K562 (cell line): ENCODE results near the gene ATL2. TPM values are rescaled to one million over a fixed set of nuclear protein-coding genes. Genes with fewer than 3 reads are reported as not detected.

Experiments used
- ATAC-seq: fragments of 200-7000 bp; cut with Tn5 transposase; 3 replicates; pipeline ENCODE4 v1.9.1; 2020; ENCODE audit warnings: moderate library complexity
- BruUV-seq: library from RNA; stranded (reverse); fragments of 400-500 nt; replicated peaks from 2 replicates; lab custom pipeline; 2021; lab: Mats Ljungman, UMichigan
- CTCF ChIA-PET: fragments of 300-600 bp; formaldehyde crosslinking; extraction: SDS; loops from one replicate; lab custom pipeline; 2021; ENCODE audit warnings: low intra/inter-chr PET ratio; lab: Yijun Ruan, JAX
- POLR2A ChIA-PET: fragments of 300-600, 350-650 bp; sonication (Branson Sonifier 250); formaldehyde crosslinking; extraction: SDS; loops from one replicate; lab custom pipeline; 2021; ENCODE audit warnings: antibody characterized with exemption, inconsistent platforms; lab: Yijun Ruan, JAX
- DNase-seq, 4 experiments: peaks; one replicate each; pipeline versions ENCODE4 v3.0.0 to v3.0.0-alpha.2; 2011 to 2018; ENCODE audit warnings: low spot score in 3 of 4, mixed read lengths in 3 of 4; ENCODE audit errors: extremely low read depth in 1 of 4
- FAIRE-seq: peaks from 2 replicates; lab custom pipeline; 2011; peaks lifted over from hg19 to GRCh38; lab: Jason Lieb, UNC
- H2AFZ ChIP-seq: 2 replicates; pipeline ENCODE4 v1.6.0; 2011; ENCODE audit warnings: low read depth, low read length, control low read depth, inconsistent platforms
- H3K27ac ChIP-seq: fragments of 200-600 bp; 3 replicates; pipeline ENCODE4 v1.8.0; 2011; ENCODE audit warnings: low read depth, mild to moderate bottlenecking, control low read depth, inconsistent platforms, low read length, moderate library complexity, mixed read lengths; ENCODE audit errors: extremely low read depth
- H3K27me3 ChIP-seq, 2 experiments: fragments of 300-600 bp in 1 of 2; 2 replicates in 1 of 2; 3 replicates in 1 of 2; pipeline versions ENCODE4 v1.6.0 to v1.8.0; 2011; ENCODE audit warnings: inconsistent platforms in 2 of 2, low read length in 2 of 2, mild to moderate bottlenecking in 1 of 2, mixed read lengths in 1 of 2, moderate library complexity in 1 of 2; ENCODE audit not compliant: control insufficient read depth in 2 of 2, insufficient read depth in 2 of 2
- H3K36me3 ChIP-seq: fragments of 300-600 bp; 3 replicates; pipeline ENCODE4 v1.8.0; 2011; ENCODE audit warnings: mild to moderate bottlenecking, low read length, inconsistent platforms; ENCODE audit not compliant: control insufficient read depth, insufficient read depth
- H3K4me1 ChIP-seq, 2 experiments: fragments of 200-600 bp in 1 of 2; replicated peaks in 1 of 2; 2 replicates in 1 of 2; 3 replicates in 1 of 2; pipeline versions ENCODE4 v1.5.1 to v1.8.0; 2011; ENCODE audit warnings: inconsistent platforms in 2 of 2, low read length in 2 of 2, mild to moderate bottlenecking in 1 of 2, mixed read lengths in 1 of 2, moderate library complexity in 1 of 2; ENCODE audit not compliant: control insufficient read depth in 2 of 2, insufficient read depth in 2 of 2
- H3K4me2 ChIP-seq: 2 replicates; pipeline ENCODE4 v1.6.1; 2011; ENCODE audit warnings: low read length, control low read depth, inconsistent platforms, mixed read lengths; ENCODE audit not compliant: insufficient read depth
- H3K4me3 ChIP-seq: fragments of 200-600 bp; sonication (generic), shearing (Covaris generic); 2 replicates; pipeline ENCODE4 v1.5.1; 2016; ENCODE audit warnings: control low read depth, inconsistent platforms
- H3K79me2 ChIP-seq: fragments of 200-600 bp; 3 replicates; pipeline ENCODE4 v1.8.0; 2011; ENCODE audit warnings: low read length, inconsistent platforms; ENCODE audit not compliant: control insufficient read depth, insufficient read depth
- H3K9ac ChIP-seq, 2 experiments: 2 replicates each; pipeline versions ENCODE4 v1.6.0 to v1.6.1; 2011; ENCODE audit warnings: low read depth in 2 of 2, low read length in 2 of 2, control low read depth in 1 of 2, inconsistent platforms in 1 of 2, mild to moderate bottlenecking in 1 of 2, mixed read lengths in 1 of 2; ENCODE audit not compliant: insufficient read depth in 1 of 2
- H3K9me1 ChIP-seq: one replicate; pipeline ENCODE4 v1.6.0; 2011; ENCODE audit warnings: inconsistent platforms, mild to moderate bottlenecking, low read length, moderate library complexity; ENCODE audit not compliant: control insufficient read depth, insufficient read depth
- H3K9me3 ChIP-seq: replicated peaks from 2 replicates; pipeline ENCODE4 v1.5.1; 2011; ENCODE audit warnings: low read depth, low read length, inconsistent platforms; ENCODE audit not compliant: control insufficient read depth, insufficient read depth
- H4K20me1 ChIP-seq: replicated peaks from 2 replicates; pipeline ENCODE4 v1.6.1; 2011; ENCODE audit warnings: low read length, inconsistent platforms, mixed read lengths; ENCODE audit not compliant: control insufficient read depth, insufficient read depth
- CSDE1 ChIP-seq, 2 experiments: fragments of 450-650 bp; IDR thresholded peaks; 2 replicates each; pipeline ENCODE4 v1.6.1; 2016; ENCODE audit warnings: mild to moderate bottlenecking in 1 of 2
- E2F5 ChIP-seq: sonication (generic); formaldehyde crosslinking; IDR thresholded peaks from 2 replicates; pipeline ENCODE4 v1.8.0; 2022; ENCODE audit warnings: mild to moderate bottlenecking, missing genetic modification reagents
- ELK3 ChIP-seq: fragments of 450-650 bp; formaldehyde crosslinking; IDR thresholded peaks from 2 replicates; pipeline ENCODE4 v1.4.0; 2020; ENCODE audit warnings: mild to moderate bottlenecking
- ETV1 ChIP-seq: fragments of 450-650 bp; conservative IDR thresholded peaks from 2 replicates; pipeline ENCODE4 v1.6.1; 2016; ENCODE audit warnings: missing genetic modification characterization, control low read depth, low read depth, missing compliant biosample characterization
- FOXP4 ChIP-seq: sonication (generic); formaldehyde crosslinking; IDR thresholded peaks from 2 replicates; pipeline ENCODE4 v1.8.0; 2022; ENCODE audit warnings: mild to moderate bottlenecking, missing genetic modification reagents, borderline replicate concordance
- GATAD2A ChIP-seq: fragments of 450-650 bp; IDR thresholded peaks from 2 replicates; pipeline ENCODE4 v1.6.1; 2017
- IRF2 ChIP-seq: sonication (generic); formaldehyde crosslinking; IDR thresholded peaks from 2 replicates; pipeline ENCODE4 v1.8.1; 2022; ENCODE audit warnings: mild to moderate bottlenecking, missing genetic modification reagents
- KAT2B ChIP-seq: IDR thresholded peaks from one replicate; pipeline ENCODE4 v1.6.1; 2012; ENCODE audit warnings: low read depth, mild to moderate bottlenecking, control low read depth, inconsistent platforms, low read length, moderate library complexity
- MAX ChIP-seq: sonication (generic); formaldehyde crosslinking; IDR thresholded peaks from 2 replicates; pipeline ENCODE4 v1.9.0; 2022; ENCODE audit warnings: mild to moderate bottlenecking, missing genetic modification reagents
- MXD1 ChIP-seq: fragments of 250-450 bp; sonication (Bioruptor Pico); IDR thresholded peaks from 2 replicates; pipeline ENCODE4 v1.8.0; 2021; ENCODE audit warnings: borderline replicate concordance, mild to moderate bottlenecking, moderate library complexity; ENCODE audit not compliant: poor library complexity, severe bottlenecking
- NFRKB ChIP-seq: fragments of 450-650 bp; IDR thresholded peaks from 2 replicates; pipeline ENCODE4 v1.6.1; 2016; ENCODE audit warnings: low read depth
- NR2C2 ChIP-seq, 2 experiments: fragments of 200-800 bp in 1 of 2; sonication (Bioruptor generic) in 1 of 2; sonication (generic) in 1 of 2; formaldehyde crosslinking in 1 of 2; IDR thresholded peaks; 2 replicates each; pipeline versions ENCODE4 v1.6.1 to v1.8.0; 2016 to 2022; ENCODE audit warnings: mild to moderate bottlenecking in 1 of 2, missing compliant biosample characterization in 1 of 2, missing genetic modification characterization in 1 of 2, missing genetic modification reagents in 1 of 2
- RBM25 ChIP-seq: fragments of 200-400 bp; formaldehyde crosslinking; IDR thresholded peaks from 2 replicates; pipeline ENCODE4 v1.6.1; 2018; ENCODE audit warnings: low read length, low read depth, moderate library complexity; ENCODE audit not compliant: severe bottlenecking
- TFAP4 ChIP-seq: sonication (generic); formaldehyde crosslinking; IDR thresholded peaks from 2 replicates; pipeline ENCODE4 v1.8.0; 2022; ENCODE audit warnings: missing genetic modification reagents, mild to moderate bottlenecking, moderate library complexity, borderline replicate concordance
- TRIM24 ChIP-seq, 2 experiments: fragments of 450-650 bp; IDR thresholded peaks; 2 replicates each; pipeline ENCODE4 v1.6.1; 2016
- ZBTB8A ChIP-seq: fragments of 450-650 bp; IDR thresholded peaks from 2 replicates; pipeline ENCODE4 v1.6.1; 2018; ENCODE audit warnings: mild to moderate bottlenecking, moderate library complexity; ENCODE audit not compliant: partially characterized antibody
- ZNF12 ChIP-seq: sonication (generic); formaldehyde crosslinking; IDR thresholded peaks from 2 replicates; pipeline ENCODE4 v1.4.0; 2020; ENCODE audit warnings: mild to moderate bottlenecking, missing genetic modification reagents
- ZNF239 ChIP-seq: fragments of 250-450 bp; sonication (Bioruptor Pico); IDR thresholded peaks from 2 replicates; pipeline ENCODE4 v1.4.0; 2020; ENCODE audit warnings: mild to moderate bottlenecking
- WGBS: fragments of 100-300 bp; shearing (Covaris generic); methylation state at CpG from one replicate; pipeline ENCODE4 v1.1.6; 2016; ENCODE audit warnings: low coverage, mixed read lengths; ENCODE audit not compliant: insufficient coverage; ENCODE audit errors: missing lambda C conversion rate; 5-methylcytosine and 5-hydroxymethylcytosine counted together
- in situ Hi-C: fragments of 300-500 bp; cut with MboI; formaldehyde crosslinking; loops from 4 replicates; pipeline ENCODE4 v1.15.0; 2018; ENCODE audit warnings: inconsistent platforms, mixed read lengths
- intact Hi-C: fragments of 100-400 bp; cut with micrococcal nuclease; formaldehyde crosslinking; loops from 2 replicates; pipeline ENCODE4 v1.14.2; 2022
- polyA plus RNA-seq, 8 experiments: library from polyadenylated mRNA; depleted of rRNA in 4 of 8; stranded (reverse) in 5 of 8; unstranded in 3 of 8; fragments of >200 nt; fragmentation: Nextera tagmentation in 2 of 8; fragmentation: Illumina TruSeq in 1 of 8; extraction: Ambion mirVana in 2 of 8; extraction: Trizol in 1 of 8; gene quantifications; 2 replicates each; pipeline versions ENCODE4 v1.2.1 to v1.2.3, GENCODE V29; 2011 to 2014; ENCODE audit warnings: inconsistent platforms in 1 of 8, missing spikeins in 1 of 8
- total RNA-seq, 7 experiments: library from RNA; depleted of rRNA in 6 of 7; stranded (reverse); fragments of >200 nt in 6 of 7; fragmentation: Illumina TruSeq in 2 of 7; extraction: Trizol in 2 of 7; gene quantifications; 2 replicates each; pipeline versions ENCODE4 v1.2.1 to v1.2.3, GENCODE V29; 2011 to 2021; ENCODE audit warnings: low replicate concordance in 1 of 7

The ATL2 gene
- total and polyA plus RNA-seq, 9 of the 15 experiments (the other 6 are each of a cell fraction or from before 2014, with no cell fraction given), result 12.0 to 80.8 (median 70.2) TPM

GRCh38 chr2:38418735-38419134 is 41.7 kb upstream of the ATL2 start:
- Histone ChIP-seq H3K9ac (no peak overlapping the region), H3K27ac (no peak overlapping the region), H3K9me3 (no peaks in the 10 kb centered on the region), H3K27me3 (0 out of 5 replicates have a peak, but pooled peaks cover 0 to 4% of the 10 kb centered on the region in 2 experiments), H3K4me1 (peaks cover 0 to 5% of the 10 kb centered on the region in 2 experiments; a peak in 1 of 5 replicates), H3K36me3 (no peaks in the 10 kb centered on the region), H4K20me1 (no peaks in the 10 kb centered on the region), H3K9me1 (no peaks in the 10 kb centered on the region), H2AFZ (no peak overlapping the region), H3K4me2 (no peak overlapping the region), H3K79me2 (no peaks in the 10 kb centered on the region), H3K4me3 (no peak overlapping the region)
- TF ChIP-seq ELK3 (CRISPR knock-in tag) (no peak), TFAP4 (no peak), NR2C2 (CRISPR knock-in tag; IDR thresholded peaks at IDR 0.05) (no peak), NR2C2 (tag; IDR thresholded peaks at IDR 0.05) (no peak), KAT2B (no peak), CSDE1 (IDR thresholded peaks at IDR 0.05) (no peak), MXD1 (CRISPR knock-in tag) (no peak), RBM25 (no peak), E2F5 (no peak), MAX (CRISPR knock-in tag) (no peak), GATAD2A (no peak), NFRKB (no peak), ZBTB8A (no peak), ZNF239 (CRISPR knock-in tag) (no peak), ZNF12 (no peak), TRIM24 (IDR thresholded peaks at IDR 0.05) (no peak), IRF2 (CRISPR knock-in tag) (no peak), ETV1 (tag) (no peak), FOXP4 (CRISPR knock-in tag) (no peak)
- ChIA-PET CTCF (no interaction called here), POLR2A (interaction anchor here (0.8 to 0.9 kb wide), 2 partner anchors 18 to 101 kb away, joined by 3 read pairs; no protein-coding TSS in a partner anchor)
- no TSS peak for BruUV-seq
- no peak for DNase-seq
- no peak; the same call in 2 of the 3 replicates for ATAC-seq
- in situ Hi-C loops (no loop called here), intact Hi-C loops (no loop called here)
- FAIRE-seq, result no peak
- WGBS, result 34% methylated on average over 2 of the region's 2 CpGs
